Fibroblast of pulmonary artery (primary cell): ENCODE data around the gene SCGB1C2.
A peak's percentile ranks its signal among the peaks of the same experiment; 100 is the strongest.

ENCODE experiments used
- DNase-seq: peaks from one replicate; pipeline ENCODE4 v3.0.0-alpha.2; 2010; ENCODE audit warnings: low read depth
- H3K4me3 ChIP-seq: replicated peaks from 2 replicates; pipeline ENCODE4 v1.5.1; 2011; ENCODE audit warnings: low read depth, mild to moderate bottlenecking, control low read depth, low read length, moderate library complexity
- CTCF ChIP-seq: IDR thresholded peaks from 2 replicates; pipeline ENCODE4 v1.5.1; 2011; ENCODE audit warnings: mild to moderate bottlenecking, control low read depth, low read length, inconsistent platforms; ENCODE audit errors: missing control alignments

Gene SCGB1C2

GRCh38 chr17:159609-160008 is 22.2 kb downstream of the SCGB1C2 start:
- DNase-seq, result no peak
- no peak for TF ChIP-seq CTCF
- H3K4me3 ChIP-seq, result no peak overlapping the region

- TF ChIP-seq CTCF, result no peak
- no peak overlapping the region for H3K4me3 ChIP-seq
- DNase-seq, result no peak
Measured at GRCh38 chr17:160336-160735, 23.0 kb downstream of the SCGB1C2 start.

GRCh38 chr17:161481-161880 is 24.1 kb downstream of the SCGB1C2 start:
- TF ChIP-seq CTCF, result no peak
- DNase-seq, result no peak
- H3K4me3 ChIP-seq, result no peak overlapping the region

- no peak for TF ChIP-seq CTCF
- no peak overlapping the region for H3K4me3 ChIP-seq
- no peak for DNase-seq
Measured at GRCh38 chr17:162689-163088, 25.3 kb downstream of the SCGB1C2 start.

GRCh38 chr17:163514-164098 is 26.2 kb downstream of the SCGB1C2 start:
- DNase-seq, result no peak
- no peak overlapping the region for H3K4me3 ChIP-seq
- TF ChIP-seq CTCF, result no peak

- DNase-seq, result peak; percentile 41
- no peak overlapping the region for H3K4me3 ChIP-seq
- TF ChIP-seq CTCF, result peak; percentile 43
Measured at GRCh38 chr17:164303-165235, 27.2 kb downstream of the SCGB1C2 start.
